HCT116 (cell line): ENCODE measurements around the gene FAM13A. TPM values are rescaled to one million over a fixed set of nuclear protein-coding genes. Genes with fewer than 3 reads are reported as not detected.

Experiments
- ATAC-seq: fragments of 200-7000 bp; cut with Tn5 transposase; 2 replicates; pipeline ENCODE4 v1.9.1; 2020; ENCODE audit warnings: mild to moderate bottlenecking, moderate library complexity
- BruUV-seq: library from RNA; stranded (reverse); fragments of 400-500 nt; replicated peaks from 2 replicates; lab custom pipeline; 2021; lab: Mats Ljungman, UMichigan
- CTCF ChIA-PET: fragments of 300-600 bp; sonication (Branson Sonifier 250); formaldehyde crosslinking; loops from one replicate; lab custom pipeline; 2021; ENCODE audit warnings: antibody characterized with exemption; lab: Charles Lee
- POLR2A ChIA-PET: fragments of 300-600, 350-600 bp; sonication (Branson Sonifier 250); formaldehyde crosslinking; loops from one replicate; lab custom pipeline; 2021; ENCODE audit warnings: antibody characterized with exemption; lab: Charles Lee
- RAD21 ChIA-PET, 2 experiments: fragments of 300-600 bp; sonication (Branson Sonifier 250); formaldehyde crosslinking; loops; one replicate each; lab custom pipeline; 2023; ENCODE audit warnings: low total read pairs in 2 of 2; ENCODE audit not compliant: uncharacterized antibody in 2 of 2, unreplicated experiment in 2 of 2, low non-redundant PET in 1 of 2; lab: Charles Lee
- DNase-seq: peaks from one replicate; pipeline ENCODE4 v3.0.0-alpha.2; 2010; ENCODE audit warnings: low read depth, low spot score
- H2AFZ ChIP-seq: fragments of 200-600 bp; shearing (Covaris generic), sonication (generic); 2 replicates; pipeline ENCODE4 v1.6.1; 2017; ENCODE audit warnings: low read depth, mixed run types, mixed read lengths, antibody characterized with exemption, low read length; ENCODE audit not compliant: poor library complexity, severe bottlenecking
- H3K27ac ChIP-seq: 2 replicates; pipeline ENCODE4 v1.5.1; 2012; ENCODE audit warnings: low read depth, low read length
- H3K27me3 ChIP-seq: fragments of 200-600 bp; sonication (generic); 2 replicates; pipeline ENCODE4 v1.6.1; 2016; ENCODE audit warnings: mixed run types, low read length, mixed read lengths; ENCODE audit not compliant: insufficient read depth
- H3K36me3 ChIP-seq, 2 experiments: fragments of 200-500 bp in 1 of 2; fragments of 200-600 bp in 1 of 2; sonication (Bioruptor generic) in 1 of 2; sonication (generic) in 1 of 2; 2 replicates each; pipeline versions ENCODE4 v1.5.1 to v1.6.1; 2014 to 2016; ENCODE audit warnings: low read length in 2 of 2, inconsistent platforms in 1 of 2, mixed read lengths in 1 of 2, mixed run types in 1 of 2; ENCODE audit not compliant: insufficient read depth in 2 of 2, control insufficient read depth in 1 of 2
- H3K4me1 ChIP-seq, 2 experiments: fragments of 200-600 bp in 1 of 2; sonication (generic) in 1 of 2; 2 replicates each; pipeline versions ENCODE4 v1.5.1 to v1.6.1; 2012 to 2017; ENCODE audit warnings: low read length in 2 of 2, inconsistent platforms in 1 of 2, mild to moderate bottlenecking in 1 of 2, mixed read lengths in 1 of 2, mixed run types in 1 of 2, moderate library complexity in 1 of 2; ENCODE audit not compliant: insufficient read depth in 2 of 2, control insufficient read depth in 1 of 2
- H3K4me2 ChIP-seq: fragments of 200-600 bp; sonication (generic); 2 replicates; pipeline ENCODE4 v1.6.1; 2017; ENCODE audit warnings: mixed run types, low read length, mixed read lengths
- H3K4me3 ChIP-seq, 2 experiments: fragments of 200-600 bp in 1 of 2; sonication (generic) in 1 of 2; replicated peaks in 1 of 2; 2 replicates each; pipeline ENCODE4 v1.5.1; 2011 to 2016; ENCODE audit warnings: low read length in 2 of 2, control low read depth in 1 of 2, low read depth in 1 of 2, mild to moderate bottlenecking in 1 of 2, mixed read lengths in 1 of 2, mixed run types in 1 of 2
- H3K79me2 ChIP-seq: fragments of 200-600 bp; sonication (generic); 2 replicates; pipeline ENCODE4 v1.6.1; 2017; ENCODE audit warnings: mild to moderate bottlenecking, mixed run types, low read length, moderate library complexity, mixed read lengths; ENCODE audit not compliant: insufficient read depth
- H3K9ac ChIP-seq: fragments of 200-600 bp; sonication (generic); 2 replicates; pipeline ENCODE4 v1.6.1; 2016; ENCODE audit warnings: low read length, mixed read lengths
- H3K9me2 ChIP-seq: fragments of 200-600 bp; sonication (generic), shearing (Covaris generic); 2 replicates; pipeline ENCODE4 v1.6.1; 2017; ENCODE audit warnings: mixed run types, mild to moderate bottlenecking, moderate library complexity; ENCODE audit not compliant: insufficient read depth
- H3K9me3 ChIP-seq, 2 experiments: fragments of 200-500 bp in 1 of 2; fragments of 200-600 bp in 1 of 2; sonication (Bioruptor generic) in 1 of 2; sonication (generic) in 1 of 2; 2 replicates each; pipeline ENCODE4 v1.6.1; 2014 to 2017; ENCODE audit warnings: low read length in 2 of 2, mixed read lengths in 2 of 2, inconsistent platforms in 1 of 2, low read depth in 1 of 2, mild to moderate bottlenecking in 1 of 2, mixed run types in 1 of 2, moderate library complexity in 1 of 2; ENCODE audit not compliant: control insufficient read depth in 1 of 2, insufficient read depth in 1 of 2
- H4K20me1 ChIP-seq: fragments of 200-600 bp; sonication (generic), shearing (Covaris generic); 2 replicates; pipeline ENCODE4 v1.6.1; 2017; ENCODE audit warnings: mixed run types, mild to moderate bottlenecking, moderate library complexity; ENCODE audit not compliant: insufficient read depth
- EGR1 ChIP-seq: IDR thresholded peaks from 2 replicates; pipeline ENCODE4 v1.6.1; 2012; ENCODE audit warnings: low read depth
- EZH2 ChIP-seq: fragments of 200-600 bp; sonication (generic); IDR thresholded peaks from 2 replicates; pipeline ENCODE4 v1.6.1; 2017; ENCODE audit warnings: antibody characterized with exemption, mixed run types
- JUND ChIP-seq: IDR thresholded peaks from 2 replicates; pipeline ENCODE4 v1.6.1; 2012
- POLR2A ChIP-seq: IDR thresholded peaks from 2 replicates; pipeline ENCODE4 v1.7.0; 2011; ENCODE audit warnings: borderline replicate concordance; ENCODE audit not compliant: insufficient read depth, insufficient read length; ENCODE audit errors: extremely low read depth
- RAD21 ChIP-seq: IDR thresholded peaks from 2 replicates; pipeline ENCODE4 v1.6.1; 2012; ENCODE audit warnings: low read depth, mild to moderate bottlenecking
- REST ChIP-seq: IDR thresholded peaks from 2 replicates; pipeline ENCODE4 v1.6.1; 2012; ENCODE audit warnings: low read depth
- SP1 ChIP-seq: IDR thresholded peaks from 2 replicates; pipeline ENCODE4 v1.6.1; 2012; ENCODE audit warnings: low read depth
- TCF7L2 ChIP-seq: IDR thresholded peaks from 2 replicates; pipeline ENCODE4 v1.7.0; 2011; ENCODE audit warnings: borderline replicate concordance, inconsistent platforms; ENCODE audit not compliant: insufficient read depth, insufficient read length; ENCODE audit errors: extremely low read depth
- YY1 ChIP-seq: IDR thresholded peaks from 2 replicates; pipeline ENCODE4 v1.6.1; 2011; ENCODE audit warnings: low read length, low read depth, moderate library complexity, mild to moderate bottlenecking; ENCODE audit not compliant: insufficient replicate concordance; ENCODE audit errors: extremely low read depth
- ZBTB33 ChIP-seq: IDR thresholded peaks from 2 replicates; pipeline ENCODE4 v1.6.1; 2011; ENCODE audit warnings: mild to moderate bottlenecking, low read length, moderate library complexity; ENCODE audit not compliant: insufficient replicate concordance; ENCODE audit errors: extremely low read depth
- ZNF274 ChIP-seq: fragments of 200-500 bp; sonication (Bioruptor generic); IDR thresholded peaks from 2 replicates; pipeline ENCODE4 v1.6.1; 2014; ENCODE audit warnings: mild to moderate bottlenecking, low read depth, low read length, inconsistent platforms
- intact Hi-C: fragments of 100-400 bp; cut with micrococcal nuclease; formaldehyde crosslinking; loops from 2 replicates; pipeline ENCODE4 v1.10.0; 2022
- total RNA-seq: library from RNA; stranded (reverse); gene quantifications from one replicate; pipeline ENCODE4 v1.2.1, GENCODE V29; 2021; ENCODE audit not compliant: unreplicated experiment

FAM13A gene
- total RNA-seq, 1 experiment from 2014 or later, result 17.2 TPM

DNA sequence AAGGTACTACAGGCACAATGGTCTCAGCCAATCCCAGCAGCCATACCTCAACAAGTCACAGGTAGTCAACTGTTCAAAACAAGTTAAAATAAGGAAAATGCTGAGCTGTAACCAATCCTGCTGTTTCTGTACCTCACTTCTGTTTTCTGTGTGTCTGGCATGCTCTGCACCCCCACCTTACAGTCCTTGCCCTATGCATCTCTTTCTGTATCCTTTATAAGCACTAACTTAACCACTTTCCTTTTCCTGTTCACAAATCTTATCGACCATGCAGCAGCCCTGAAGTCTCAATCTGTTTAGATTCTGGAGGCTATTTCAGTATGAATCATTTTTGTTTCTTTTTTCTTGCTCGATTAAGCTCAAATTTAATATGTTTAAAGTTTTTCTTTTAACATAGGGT lies 12.5 kb upstream of the FAM13A start:
- ChIA-PET RAD21 (no interaction called here), POLR2A (no interaction called here), CTCF (interaction anchor here (0.6 kb wide), 1 partner anchor 51 kb away, joined by 3 read pairs; no protein-coding TSS in a partner anchor)
- no peak for DNase-seq
- H3K27me3 ChIP-seq, result no peaks in the 10 kb centered on the region
- H3K36me3 ChIP-seq, result no peaks in the 10 kb centered on the region
- H4K20me1 ChIP-seq, result no peaks in the 10 kb centered on the region
- H3K79me2 ChIP-seq, result no peaks in the 10 kb centered on the region
- no peak for ATAC-seq
- intact Hi-C loops, result no loop called here
- H2AFZ ChIP-seq, result no peak overlapping the region
- no peak overlapping the region for H3K9ac ChIP-seq
- no TSS peak for BruUV-seq
- TF ChIP-seq ZNF274 (no peak), EZH2 (no peak), SP1 (no peak), YY1 (no peak), TCF7L2 (no peak), JUND (no peak), POLR2A (no peak), EGR1 (no peak), REST (no peak), RAD21 (no peak), ZBTB33 (no peak)
- H3K4me2 ChIP-seq, result no peak overlapping the region
- no peak overlapping the region for H3K4me3 ChIP-seq
- no peaks in the 10 kb centered on the region for H3K4me1 ChIP-seq
- no peaks in the 10 kb centered on the region for H3K9me2 ChIP-seq
- no peaks in the 10 kb centered on the region for H3K9me3 ChIP-seq
- H3K27ac ChIP-seq, result no peak overlapping the region
